Nephron progenitor cell (in vitro differentiated cells): Measurements from ENCODE around the gene SPG7.

Source experiments
- DNase-seq: peaks from one replicate; pipeline ENCODE4 v3.0.0; 2021
- H3K27ac Mint-ChIP-seq: 2 replicates; pipeline ENCODE4 v1.8.0; 2021; ENCODE audit warnings: mild to moderate bottlenecking, moderate library complexity, mixed read lengths
- H3K27me3 Mint-ChIP-seq: 2 replicates; pipeline ENCODE4 v1.8.0; 2021; ENCODE audit warnings: mild to moderate bottlenecking, low read depth, mixed read lengths; ENCODE audit not compliant: poor library complexity
- H3K36me3 Mint-ChIP-seq: 2 replicates; pipeline ENCODE4 v1.8.0; 2021; ENCODE audit warnings: low read depth, mixed read lengths
- H3K4me1 Mint-ChIP-seq: 2 replicates; pipeline ENCODE4 v1.8.0; 2021; ENCODE audit warnings: mixed read lengths
- H3K4me3 Mint-ChIP-seq: 2 replicates; pipeline ENCODE4 v1.8.0; 2021; ENCODE audit warnings: mild to moderate bottlenecking, moderate library complexity, mixed read lengths
- H3K9me3 Mint-ChIP-seq: 2 replicates; pipeline ENCODE4 v1.8.0; 2021; ENCODE audit warnings: mild to moderate bottlenecking, moderate library complexity, mixed read lengths
- TF ChIP-seq, protein P1 (sequence below): fragments of 200-600 bp; sonication (generic); IDR thresholded peaks from 2 replicates; pipeline ENCODE4 v1.5.0; 2021; ENCODE audit warnings: antibody characterized with exemption

Gene SPG7

DNA sequence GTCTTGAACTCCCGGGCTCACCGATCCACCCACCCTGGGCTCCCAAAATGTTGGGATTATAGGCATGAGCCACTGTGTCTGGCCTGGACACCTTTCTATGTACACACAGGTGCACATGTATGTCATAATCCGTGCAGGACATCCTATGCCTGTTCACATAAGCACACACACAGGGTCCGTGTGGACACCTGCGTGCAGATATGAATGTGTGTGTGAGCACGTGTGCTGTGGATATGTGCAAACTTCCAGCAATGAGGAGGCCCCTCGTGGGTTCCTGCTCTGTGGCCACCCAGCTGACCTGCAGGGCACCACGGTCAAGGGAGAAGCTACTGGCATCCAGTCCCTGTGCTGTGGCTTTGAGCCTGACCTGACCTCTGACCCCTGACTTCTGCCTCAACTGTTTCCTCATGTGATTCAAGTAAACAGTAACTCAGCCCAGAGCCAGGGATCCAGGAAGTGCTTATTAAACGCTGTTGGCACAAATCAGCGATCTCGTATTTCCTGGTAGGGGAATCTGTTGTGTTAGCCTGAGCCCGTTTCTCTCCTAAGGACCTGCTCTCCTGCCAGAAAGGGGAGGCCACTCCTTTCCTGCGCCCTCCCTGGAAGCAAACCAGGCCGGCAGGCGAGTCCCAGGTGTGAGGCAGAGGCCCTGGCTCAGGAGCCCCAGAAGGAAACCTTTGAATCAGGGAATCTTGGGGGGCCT is 73.8 kb downstream of the SPG7 start:
- Mint-ChIP-seq H3K36me3 (no peaks in the 10 kb centered on the region), H3K9me3 (peaks cover 14% of the 10 kb centered on the region), H3K27ac (no peak overlapping the region), H3K4me1 (no peaks in the 10 kb centered on the region), H3K27me3 (no peaks in the 10 kb centered on the region), H3K4me3 (no peak overlapping the region)
- DNase-seq = no peak
- TF ChIP-seq, protein P1, sequence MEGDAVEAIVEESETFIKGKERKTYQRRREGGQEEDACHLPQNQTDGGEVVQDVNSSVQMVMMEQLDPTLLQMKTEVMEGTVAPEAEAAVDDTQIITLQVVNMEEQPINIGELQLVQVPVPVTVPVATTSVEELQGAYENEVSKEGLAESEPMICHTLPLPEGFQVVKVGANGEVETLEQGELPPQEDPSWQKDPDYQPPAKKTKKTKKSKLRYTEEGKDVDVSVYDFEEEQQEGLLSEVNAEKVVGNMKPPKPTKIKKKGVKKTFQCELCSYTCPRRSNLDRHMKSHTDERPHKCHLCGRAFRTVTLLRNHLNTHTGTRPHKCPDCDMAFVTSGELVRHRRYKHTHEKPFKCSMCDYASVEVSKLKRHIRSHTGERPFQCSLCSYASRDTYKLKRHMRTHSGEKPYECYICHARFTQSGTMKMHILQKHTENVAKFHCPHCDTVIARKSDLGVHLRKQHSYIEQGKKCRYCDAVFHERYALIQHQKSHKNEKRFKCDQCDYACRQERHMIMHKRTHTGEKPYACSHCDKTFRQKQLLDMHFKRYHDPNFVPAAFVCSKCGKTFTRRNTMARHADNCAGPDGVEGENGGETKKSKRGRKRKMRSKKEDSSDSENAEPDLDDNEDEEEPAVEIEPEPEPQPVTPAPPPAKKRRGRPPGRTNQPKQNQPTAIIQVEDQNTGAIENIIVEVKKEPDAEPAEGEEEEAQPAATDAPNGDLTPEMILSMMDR = no peak

DNA sequence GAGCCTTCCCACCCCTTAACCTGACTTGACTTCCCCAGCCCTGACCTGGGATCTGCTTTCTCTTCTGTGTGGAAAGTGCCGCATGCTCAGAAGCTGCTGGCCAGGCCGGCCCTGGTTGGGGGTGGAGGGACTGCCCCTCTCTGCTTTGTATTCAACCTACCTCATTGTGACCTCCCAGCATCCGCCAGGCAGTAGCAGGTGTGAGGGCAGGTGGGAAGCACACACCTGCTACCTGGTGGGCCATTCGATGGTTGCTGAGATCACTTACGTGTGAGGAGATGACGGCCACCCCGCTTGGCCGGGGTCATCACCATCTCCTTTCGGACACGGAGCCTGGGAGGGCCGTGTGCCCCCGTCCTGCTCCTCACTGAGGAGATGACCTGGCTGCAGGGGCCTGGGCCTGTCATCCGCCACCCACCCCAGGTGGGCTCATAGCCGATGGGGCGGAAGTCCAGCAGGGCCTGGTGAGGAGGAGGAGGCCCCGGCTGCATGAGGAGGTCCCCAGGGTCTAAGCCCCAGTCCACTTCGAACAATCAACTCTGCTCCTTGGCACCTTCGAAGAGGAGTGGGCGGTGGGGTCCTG is 74.5 kb downstream of the SPG7 start:
- TF ChIP-seq, protein P1 = no peak
- Mint-ChIP-seq H3K27ac (no peak overlapping the region), H3K4me3 (no peak overlapping the region)

DNA sequence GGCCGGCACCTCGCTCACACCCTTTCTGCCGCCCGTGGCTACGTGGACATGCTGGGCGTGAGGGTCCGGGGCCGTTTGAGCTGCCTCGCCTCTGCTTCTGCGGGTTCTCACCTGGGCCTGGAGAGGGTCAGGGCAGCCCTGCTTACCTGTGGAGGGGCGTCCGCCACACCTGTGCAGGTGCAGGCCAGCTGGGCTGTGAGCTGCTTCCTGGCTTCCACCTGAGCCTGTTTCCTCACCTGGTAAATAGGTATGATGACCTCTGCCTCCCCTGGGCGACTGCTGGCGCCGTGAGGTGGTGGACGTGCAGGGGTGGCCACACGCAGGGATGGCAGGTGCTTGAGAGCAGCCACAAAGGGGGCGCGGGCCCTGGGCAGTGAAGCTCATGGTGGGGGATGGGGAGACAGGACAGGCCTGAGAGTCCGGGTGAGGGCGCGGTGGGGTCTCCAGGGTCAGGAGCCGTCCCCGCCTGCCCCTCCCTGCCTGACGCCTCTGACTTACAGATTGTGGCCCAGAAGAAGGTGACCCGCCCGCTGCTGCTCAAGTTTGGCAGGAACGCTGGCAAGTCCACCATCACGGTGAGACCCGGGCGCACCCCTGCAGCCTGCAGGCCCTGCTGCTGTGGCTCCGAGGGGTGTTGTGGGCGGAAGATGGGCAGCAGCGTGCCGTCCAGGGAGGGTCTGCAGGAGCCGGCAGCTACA is 75.1 kb downstream of the SPG7 start:
- no peak for DNase-seq
- Mint-ChIP-seq H3K4me1 (no peaks in the 10 kb centered on the region), H3K4me3 (no peak overlapping the region), H3K9me3 (peaks cover 1% of the 10 kb centered on the region), H3K27ac (no peak overlapping the region), H3K36me3 (no peaks in the 10 kb centered on the region), H3K27me3 (no peaks in the 10 kb centered on the region)
- TF ChIP-seq, protein P1 = no peak

More for the DNA sequence above, 74.5 kb downstream of the SPG7 start:
- H3K4me1 Mint-ChIP-seq = no peaks in the 10 kb centered on the region
- no peaks in the 10 kb centered on the region for H3K36me3 Mint-ChIP-seq
- H3K9me3 Mint-ChIP-seq = peaks cover 8% of the 10 kb centered on the region
- H3K27me3 Mint-ChIP-seq = no peaks in the 10 kb centered on the region
- no peak for DNase-seq

DNA sequence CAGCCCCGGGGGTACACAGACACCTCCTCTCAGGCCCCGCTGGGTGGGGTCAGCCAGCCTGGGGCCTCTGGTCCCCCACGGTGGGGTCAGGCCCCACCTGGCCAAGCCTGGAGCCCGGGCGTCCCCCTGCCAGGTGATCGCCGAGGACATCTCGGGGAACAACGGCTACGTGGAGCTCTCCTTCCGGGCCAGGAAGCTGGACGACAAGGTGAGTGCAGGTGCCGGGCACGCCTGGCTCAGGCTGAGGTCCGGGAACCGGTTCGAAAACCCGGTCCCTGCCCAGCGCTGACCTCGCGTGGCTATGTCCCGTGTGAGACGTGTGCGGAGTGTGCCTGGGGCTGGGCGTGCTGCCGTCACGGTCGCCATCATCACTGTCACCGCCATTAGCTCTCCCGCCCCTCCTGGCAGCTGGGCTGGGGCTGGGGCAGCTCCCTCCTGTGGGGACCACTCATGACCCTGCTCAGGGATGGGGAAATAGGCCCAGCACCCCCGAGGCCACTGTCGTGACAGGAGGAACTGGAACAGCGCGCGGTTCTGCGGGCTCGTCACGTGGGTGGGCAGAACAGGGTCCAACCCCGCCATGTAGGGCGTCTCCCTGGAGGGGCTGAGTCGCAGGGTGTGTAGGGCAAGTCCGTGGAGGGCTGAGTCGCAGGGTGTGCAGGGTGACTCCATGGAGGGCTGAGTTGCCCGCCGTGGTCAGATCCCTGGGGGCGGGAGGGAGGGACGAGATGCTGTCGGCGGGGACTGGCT is 75.9 kb downstream of the SPG7 start:
- DNase-seq = no peak
- H3K4me1 Mint-ChIP-seq = no peaks in the 10 kb centered on the region
- TF ChIP-seq, protein P1 = no peak
- H3K36me3 Mint-ChIP-seq = no peaks in the 10 kb centered on the region
- no peaks in the 10 kb centered on the region for H3K27me3 Mint-ChIP-seq
- H3K4me3 Mint-ChIP-seq = no peak overlapping the region
- H3K9me3 Mint-ChIP-seq = no peaks in the 10 kb centered on the region
- no peak overlapping the region for H3K27ac Mint-ChIP-seq

DNA sequence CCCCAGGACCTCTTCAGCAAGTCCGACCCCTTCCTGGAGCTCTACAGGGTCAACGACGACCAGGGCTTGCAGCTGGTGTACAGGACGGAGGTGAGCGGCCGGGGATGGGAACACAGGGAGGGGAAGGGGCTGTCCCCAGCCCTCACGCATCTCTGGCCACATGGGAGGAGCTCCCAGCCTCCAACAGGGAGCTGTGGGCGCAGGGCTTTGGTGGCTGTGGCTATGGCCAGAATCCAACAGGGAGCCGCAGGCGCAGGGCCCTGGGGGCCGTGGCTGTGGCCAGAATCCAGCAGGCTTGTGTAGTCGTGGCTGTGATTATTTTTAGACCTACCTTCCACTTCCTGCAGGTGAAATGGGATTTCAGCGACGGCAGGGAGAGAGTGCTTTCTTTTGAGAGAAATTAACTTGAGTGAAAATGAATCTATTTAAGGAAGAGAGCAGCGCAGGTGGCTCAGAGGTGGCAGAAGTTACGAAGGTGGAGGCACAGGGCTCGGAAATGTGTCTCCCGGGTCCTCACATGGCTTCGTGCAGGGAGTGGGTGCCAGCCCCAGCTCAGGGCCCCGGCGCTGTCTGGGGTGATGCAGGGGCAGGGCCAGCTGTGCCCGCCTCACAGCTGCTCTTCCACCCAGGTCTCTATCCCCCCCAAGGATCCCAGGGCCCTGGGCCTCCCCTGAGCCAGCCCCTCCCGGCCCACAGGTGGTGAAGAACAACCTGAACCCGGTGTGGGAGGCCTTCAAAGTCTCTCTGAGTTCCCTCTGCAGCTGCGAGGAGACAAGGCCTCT is 76.8 kb downstream of the SPG7 start:
- TF ChIP-seq, protein P1 = no peak
- H3K27ac Mint-ChIP-seq = no peak overlapping the region

More for the DNA sequence above, 76.8 kb downstream of the SPG7 start:
- no peaks in the 10 kb centered on the region for H3K4me1 Mint-ChIP-seq
- no peaks in the 10 kb centered on the region for H3K9me3 Mint-ChIP-seq
- no peak for DNase-seq
- H3K27me3 Mint-ChIP-seq = no peaks in the 10 kb centered on the region
- H3K36me3 Mint-ChIP-seq = no peaks in the 10 kb centered on the region
- no peak overlapping the region for H3K4me3 Mint-ChIP-seq
